ENCODE results near the gene USP28. TPM values are rescaled to one million over a fixed set of nuclear protein-coding genes. Genes with fewer than 3 reads are reported as not detected.

The USP28 gene
- total and polyA plus RNA-seq, 2 donors (not counting 1 experiment from before 2014, with no cell fraction given): 22.4 to 37.7 TPM

- no peak for TF ChIP-seq EZH2 (IDR thresholded peaks at IDR 0.05; ENCODE audit: low read length, missing control alignments)
- TF ChIP-seq, protein P1, sequence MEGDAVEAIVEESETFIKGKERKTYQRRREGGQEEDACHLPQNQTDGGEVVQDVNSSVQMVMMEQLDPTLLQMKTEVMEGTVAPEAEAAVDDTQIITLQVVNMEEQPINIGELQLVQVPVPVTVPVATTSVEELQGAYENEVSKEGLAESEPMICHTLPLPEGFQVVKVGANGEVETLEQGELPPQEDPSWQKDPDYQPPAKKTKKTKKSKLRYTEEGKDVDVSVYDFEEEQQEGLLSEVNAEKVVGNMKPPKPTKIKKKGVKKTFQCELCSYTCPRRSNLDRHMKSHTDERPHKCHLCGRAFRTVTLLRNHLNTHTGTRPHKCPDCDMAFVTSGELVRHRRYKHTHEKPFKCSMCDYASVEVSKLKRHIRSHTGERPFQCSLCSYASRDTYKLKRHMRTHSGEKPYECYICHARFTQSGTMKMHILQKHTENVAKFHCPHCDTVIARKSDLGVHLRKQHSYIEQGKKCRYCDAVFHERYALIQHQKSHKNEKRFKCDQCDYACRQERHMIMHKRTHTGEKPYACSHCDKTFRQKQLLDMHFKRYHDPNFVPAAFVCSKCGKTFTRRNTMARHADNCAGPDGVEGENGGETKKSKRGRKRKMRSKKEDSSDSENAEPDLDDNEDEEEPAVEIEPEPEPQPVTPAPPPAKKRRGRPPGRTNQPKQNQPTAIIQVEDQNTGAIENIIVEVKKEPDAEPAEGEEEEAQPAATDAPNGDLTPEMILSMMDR (conservative IDR thresholded peaks at IDR 0.05 in 1 of 2, IDR thresholded peaks at IDR 0.05 in 1 of 2; ENCODE audit: low read depth in 1 of 2, low read length in 2 of 2): no peak
- DNase-seq (ENCODE audit: low read depth in 2 of 2): no peak
- H3K9me3 ChIP-seq (ENCODE audit: control insufficient read depth, insufficient read depth, low read depth, low read length): no peaks in the 10 kb centered on the region
- H3K4me1 ChIP-seq (ENCODE audit: control insufficient read depth, extremely low read depth, insufficient read depth, low read length): no peaks in the 10 kb centered on the region
- H3K4me3 ChIP-seq (replicated peaks in 1 of 4; ENCODE audit: control extremely low read depth in 1 of 4, insufficient read depth in 1 of 4, low read depth in 3 of 4, low read length in 4 of 4): no peak overlapping the region
- no peak overlapping the region for H2AFZ ChIP-seq (ENCODE audit: low read length)
- no peak overlapping the region for H3K9ac ChIP-seq (ENCODE audit: insufficient read depth, low read length)
- no peak overlapping the region for H3K4me2 ChIP-seq (ENCODE audit: extremely low read depth, insufficient read depth, low read length)
- H3K27me3 ChIP-seq (ENCODE audit: control insufficient read depth, insufficient read depth, low read length): no peaks in the 10 kb centered on the region
- no peaks in the 10 kb centered on the region for H4K20me1 ChIP-seq (ENCODE audit: control insufficient read depth, extremely low read depth, insufficient read depth, low read length)
- H3K79me2 ChIP-seq (ENCODE audit: control insufficient read depth, insufficient read depth, low read length): no peaks in the 10 kb centered on the region
- H3K27ac ChIP-seq (ENCODE audit: insufficient read depth, low read length): no peak overlapping the region
- H3K36me3 ChIP-seq (ENCODE audit: control insufficient read depth, insufficient read depth, low read length): peaks cover 3% of the 10 kb centered on the region
Observed at GRCh38 chr11:113831314-113831713, 44.1 kb downstream of the USP28 start.

DNA sequence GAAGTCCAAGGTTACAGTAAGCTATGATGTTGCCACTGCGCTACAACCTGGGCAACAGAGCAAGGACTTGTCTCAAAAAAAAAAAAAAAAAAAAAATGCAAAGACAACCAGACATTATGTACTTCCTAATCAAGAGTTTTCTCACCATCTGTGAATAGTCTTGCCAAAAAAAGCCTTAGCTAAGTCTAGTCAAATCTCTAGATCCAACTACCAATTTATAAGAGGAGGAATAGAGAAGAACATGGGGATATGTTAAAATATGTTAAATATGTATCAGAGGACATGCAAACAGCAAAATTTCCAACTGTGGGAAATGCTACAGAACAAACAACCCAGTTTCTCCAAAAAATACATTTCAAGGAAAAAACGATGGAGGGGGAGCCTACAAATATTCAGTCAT lies 45.6 kb downstream of the USP28 start:
- no peaks in the 10 kb centered on the region for H4K20me1 ChIP-seq (ENCODE audit: control insufficient read depth, extremely low read depth, insufficient read depth, low read length)
- no peak overlapping the region for H3K9ac ChIP-seq (ENCODE audit: insufficient read depth, low read length)
- H2AFZ ChIP-seq (ENCODE audit: low read length): no peak overlapping the region
- H3K4me1 ChIP-seq (ENCODE audit: control insufficient read depth, extremely low read depth, insufficient read depth, low read length): no peaks in the 10 kb centered on the region
- H3K27me3 ChIP-seq (ENCODE audit: control insufficient read depth, insufficient read depth, low read length): no peaks in the 10 kb centered on the region
- H3K36me3 ChIP-seq (ENCODE audit: control insufficient read depth, insufficient read depth, low read length): peaks cover 3% of the 10 kb centered on the region
- H3K4me2 ChIP-seq (ENCODE audit: extremely low read depth, insufficient read depth, low read length): no peak overlapping the region
- no peaks in the 10 kb centered on the region for H3K9me3 ChIP-seq (ENCODE audit: control insufficient read depth, insufficient read depth, low read depth, low read length)
- no peak overlapping the region for H3K27ac ChIP-seq (ENCODE audit: insufficient read depth, low read length)
- H3K4me3 ChIP-seq (replicated peaks in 1 of 4; ENCODE audit: control extremely low read depth in 1 of 4, insufficient read depth in 1 of 4, low read depth in 3 of 4, low read length in 4 of 4): no peak overlapping the region
- no peak for DNase-seq (ENCODE audit: low read depth in 2 of 2)
- no peaks in the 10 kb centered on the region for H3K79me2 ChIP-seq (ENCODE audit: control insufficient read depth, insufficient read depth, low read length)
- TF ChIP-seq EZH2 (IDR thresholded peaks at IDR 0.05; ENCODE audit: low read length, missing control alignments): no peak
- TF ChIP-seq, protein P1 (conservative IDR thresholded peaks at IDR 0.05 in 1 of 2, IDR thresholded peaks at IDR 0.05 in 1 of 2; ENCODE audit: low read depth in 1 of 2, low read length in 2 of 2): no peak

DNA sequence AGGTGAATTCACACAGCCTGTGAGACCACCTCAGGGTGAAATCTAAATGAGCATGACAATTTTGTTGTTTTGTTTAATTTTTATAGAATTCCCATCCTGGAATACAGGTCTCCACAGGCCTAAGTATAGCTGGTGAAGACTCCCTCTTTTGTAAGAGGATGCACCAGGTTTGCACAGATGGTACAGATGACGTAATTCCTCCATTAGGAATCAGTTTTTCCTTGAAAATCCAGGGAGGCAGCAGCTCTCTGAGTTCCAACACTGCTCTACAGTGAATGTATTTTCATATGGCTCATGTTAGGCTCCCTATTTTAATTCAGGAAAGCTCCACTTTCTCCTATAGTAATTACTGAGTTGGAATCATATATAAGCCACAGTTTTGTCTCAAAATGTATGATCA lies 47.2 kb downstream of the USP28 start:
- no peak overlapping the region for H3K4me3 ChIP-seq (replicated peaks in 1 of 4; ENCODE audit: control extremely low read depth in 1 of 4, insufficient read depth in 1 of 4, low read depth in 3 of 4, low read length in 4 of 4)
- no peak overlapping the region for H3K4me2 ChIP-seq (ENCODE audit: extremely low read depth, insufficient read depth, low read length)
- no peaks in the 10 kb centered on the region for H3K9me3 ChIP-seq (ENCODE audit: control insufficient read depth, insufficient read depth, low read depth, low read length)
- H3K9ac ChIP-seq (ENCODE audit: insufficient read depth, low read length): no peak overlapping the region
- no peaks in the 10 kb centered on the region for H3K27me3 ChIP-seq (ENCODE audit: control insufficient read depth, insufficient read depth, low read length)
- no peak overlapping the region for H2AFZ ChIP-seq (ENCODE audit: low read length)
- no peaks in the 10 kb centered on the region for H4K20me1 ChIP-seq (ENCODE audit: control insufficient read depth, extremely low read depth, insufficient read depth, low read length)
- H3K79me2 ChIP-seq (ENCODE audit: control insufficient read depth, insufficient read depth, low read length): no peaks in the 10 kb centered on the region
- TF ChIP-seq, protein P1 (conservative IDR thresholded peaks at IDR 0.05 in 1 of 2, IDR thresholded peaks at IDR 0.05 in 1 of 2; ENCODE audit: low read depth in 1 of 2, low read length in 2 of 2): no peak
- TF ChIP-seq EZH2 (IDR thresholded peaks at IDR 0.05; ENCODE audit: low read length, missing control alignments): no peak
- peaks cover 1% of the 10 kb centered on the region for H3K36me3 ChIP-seq (ENCODE audit: control insufficient read depth, insufficient read depth, low read length)
- DNase-seq (ENCODE audit: low read depth in 2 of 2): no peak
- no peaks in the 10 kb centered on the region for H3K4me1 ChIP-seq (ENCODE audit: control insufficient read depth, extremely low read depth, insufficient read depth, low read length)
- no peak overlapping the region for H3K27ac ChIP-seq (ENCODE audit: insufficient read depth, low read length)
